WTC11 (cell line): ENCODE measurements around the gene AK9. TPM values are rescaled to one million over a fixed set of nuclear protein-coding genes. Genes with fewer than 3 reads are reported as not detected.
"Not testable (repeated sequence)": the region's sequence is repeated elsewhere in the genome, so short reads cannot be mapped to it uniquely, and the experiment has no call there.

Source experiments
- ATAC-seq: fragments of 200-7000 bp; cut with Tn5 transposase; 2 replicates; pipeline ENCODE4 v1.10.0; 2021; ENCODE audit warnings: mild to moderate bottlenecking, moderate library complexity
- CTCF ChIA-PET: fragments of 300-600 bp; sonication (Branson Sonifier 250); formaldehyde crosslinking; loops from one replicate; lab custom pipeline; 2021; ENCODE audit warnings: antibody characterized with exemption; lab: Charles Lee
- POLR2A ChIA-PET: fragments of 350-600 bp; sonication (Branson Sonifier 250); formaldehyde crosslinking; loops from one replicate; lab custom pipeline; 2021; ENCODE audit warnings: antibody characterized with exemption; lab: Charles Lee
- DNase-seq: peaks from one replicate; pipeline ENCODE4 v3.0.0; 2021; ENCODE audit warnings: low spot score
- H3K27ac Mint-ChIP-seq: 2 replicates; pipeline ENCODE4 v1.8.0; 2021; ENCODE audit warnings: mixed read lengths
- H3K27me3 Mint-ChIP-seq: 2 replicates; pipeline ENCODE4 v1.8.0; 2021; ENCODE audit warnings: low read depth, mild to moderate bottlenecking, moderate library complexity, mixed read lengths
- H3K36me3 Mint-ChIP-seq: 2 replicates; pipeline ENCODE4 v1.8.0; 2021; ENCODE audit warnings: mixed read lengths
- H3K4me1 Mint-ChIP-seq: 2 replicates; pipeline ENCODE4 v1.8.0; 2022; ENCODE audit warnings: mixed read lengths
- H3K4me3 Mint-ChIP-seq: 2 replicates; pipeline ENCODE4 v1.8.0; 2021; ENCODE audit warnings: mild to moderate bottlenecking, moderate library complexity, mixed read lengths
- H3K9me3 Mint-ChIP-seq: 2 replicates; pipeline ENCODE4 v1.8.0; 2021; ENCODE audit warnings: mixed read lengths
- AFF4 ChIP-seq: sonication (generic); formaldehyde crosslinking; IDR thresholded peaks from 2 replicates; pipeline ENCODE4 v1.8.1; 2023; ENCODE audit warnings: mild to moderate bottlenecking, missing genetic modification reagents, borderline replicate concordance
- CREB1 ChIP-seq: sonication (generic); formaldehyde crosslinking; IDR thresholded peaks from 2 replicates; pipeline ENCODE4 v1.8.0; 2023; ENCODE audit warnings: mild to moderate bottlenecking, missing genetic modification reagents
- ELF4 ChIP-seq: sonication (generic); formaldehyde crosslinking; IDR thresholded peaks from 2 replicates; pipeline ENCODE4 v1.8.1; 2022; ENCODE audit warnings: low read depth, mild to moderate bottlenecking, moderate library complexity, missing genetic modification reagents
- FOXK1 ChIP-seq: sonication (generic); formaldehyde crosslinking; IDR thresholded peaks from 2 replicates; pipeline ENCODE4 v1.8.0; 2022; ENCODE audit warnings: mild to moderate bottlenecking, moderate library complexity, missing genetic modification reagents
- GABPB1 ChIP-seq: sonication (generic); formaldehyde crosslinking; IDR thresholded peaks from 2 replicates; pipeline ENCODE4 v1.8.1; 2023; ENCODE audit warnings: mild to moderate bottlenecking, missing genetic modification reagents
- HMGA2 ChIP-seq: fragments of 250-450 bp; sonication (Bioruptor Pico); IDR thresholded peaks from 2 replicates; pipeline ENCODE4 v1.4.0; 2021; ENCODE audit warnings: mild to moderate bottlenecking, moderate library complexity
- IRF2 ChIP-seq: sonication (generic); formaldehyde crosslinking; IDR thresholded peaks from 2 replicates; pipeline ENCODE4 v1.8.0; 2022; ENCODE audit warnings: low read depth, missing genetic modification reagents, borderline replicate concordance
- JUN ChIP-seq: sonication (generic); formaldehyde crosslinking; IDR thresholded peaks from 2 replicates; pipeline ENCODE4 v1.8.0; 2023; ENCODE audit warnings: mild to moderate bottlenecking, missing genetic modification reagents
- KAT7 ChIP-seq: sonication (generic); formaldehyde crosslinking; IDR thresholded peaks from 2 replicates; pipeline ENCODE4 v1.8.1; 2023; ENCODE audit warnings: missing genetic modification reagents, mild to moderate bottlenecking, borderline replicate concordance
- NR1H2 ChIP-seq: sonication (generic); formaldehyde crosslinking; IDR thresholded peaks from 2 replicates; pipeline ENCODE4 v1.9.0; 2021; ENCODE audit warnings: mild to moderate bottlenecking, moderate library complexity, missing genetic modification reagents
- OVOL2 ChIP-seq: fragments of 250-450 bp; sonication (Bioruptor Pico); IDR thresholded peaks from 2 replicates; pipeline ENCODE4 v1.9.0; 2021; ENCODE audit warnings: mild to moderate bottlenecking, borderline replicate concordance
- STAT6 ChIP-seq: sonication (generic); formaldehyde crosslinking; conservative IDR thresholded peaks from 2 replicates; pipeline ENCODE4 v1.8.1; 2023; ENCODE audit warnings: mild to moderate bottlenecking, low read depth, missing genetic modification reagents, moderate library complexity
- TP53 ChIP-seq: sonication (generic); formaldehyde crosslinking; IDR thresholded peaks from 2 replicates; pipeline ENCODE4 v1.8.1; 2023; ENCODE audit warnings: mild to moderate bottlenecking, missing genetic modification reagents
- ZNF219 ChIP-seq: sonication (generic); formaldehyde crosslinking; IDR thresholded peaks from 2 replicates; pipeline ENCODE4 v1.8.0; 2023; ENCODE audit warnings: missing genetic modification reagents, mild to moderate bottlenecking, borderline replicate concordance
- ZNF281 ChIP-seq: sonication (generic); formaldehyde crosslinking; IDR thresholded peaks from 2 replicates; pipeline ENCODE4 v1.8.0; 2023; ENCODE audit warnings: mild to moderate bottlenecking, missing genetic modification reagents
- ZNF317 ChIP-seq: sonication (generic); formaldehyde crosslinking; IDR thresholded peaks from 2 replicates; pipeline ENCODE4 v1.8.1; 2023; ENCODE audit warnings: low read depth, mild to moderate bottlenecking, moderate library complexity, missing genetic modification reagents, borderline replicate concordance
- total RNA-seq: library from RNA; stranded (reverse); gene quantifications from 3 replicates; pipeline ENCODE4 v1.2.3, GENCODE V29; 2021
- TF ChIP-seq, protein P1 (sequence below): sonication (generic); formaldehyde crosslinking; IDR thresholded peaks from 2 replicates; pipeline ENCODE4 v1.8.1; 2023; ENCODE audit warnings: mild to moderate bottlenecking, missing genetic modification reagents, moderate library complexity
- TF ChIP-seq, protein P2 (sequence below): sonication (generic); formaldehyde crosslinking; IDR thresholded peaks from 2 replicates; pipeline ENCODE4 v1.8.1; 2022; ENCODE audit warnings: mild to moderate bottlenecking, moderate library complexity, missing genetic modification reagents
- TF ChIP-seq, protein P3 (sequence below): sonication (generic); formaldehyde crosslinking; IDR thresholded peaks from 2 replicates; pipeline ENCODE4 v1.8.0; 2022; ENCODE audit warnings: mild to moderate bottlenecking, missing genetic modification reagents

Gene AK9
- total RNA-seq, 1 experiment from 2014 or later: 3.7 TPM

DNA sequence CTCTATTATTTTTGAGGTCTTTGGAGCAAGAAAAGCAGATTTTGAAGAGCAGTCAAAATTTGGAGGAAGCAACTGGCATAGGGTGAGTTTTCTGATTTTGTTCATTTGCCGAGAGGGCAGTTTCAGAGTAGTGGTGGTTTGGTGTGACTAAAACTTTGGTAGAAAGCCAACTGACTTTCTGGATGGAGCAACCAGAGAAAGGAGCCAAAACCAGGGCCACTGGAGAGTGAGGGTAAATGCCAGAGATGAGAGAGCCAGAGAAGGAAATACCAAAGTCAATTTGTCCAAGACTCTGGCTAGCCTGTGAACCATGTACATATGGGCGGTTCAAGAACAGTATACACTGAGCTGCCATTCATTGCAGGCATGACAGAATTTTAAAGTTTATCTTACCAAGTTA, 167.5 kb downstream of the AK9 start:
- H3K27ac Mint-ChIP-seq: no peak overlapping the region
- ChIA-PET CTCF (no interaction called here), POLR2A (no interaction called here)
- H3K36me3 Mint-ChIP-seq: peaks cover 14% of the 10 kb centered on the region
- H3K4me1 Mint-ChIP-seq: peaks cover 16% of the 10 kb centered on the region
- H3K27me3 Mint-ChIP-seq: no peaks in the 10 kb centered on the region; the same call in 1 of the 2 replicates
- ATAC-seq: no peak
- H3K4me3 Mint-ChIP-seq: no peak overlapping the region
- H3K9me3 Mint-ChIP-seq: peaks cover 40% of the 10 kb centered on the region
- TF ChIP-seq ZNF317 (no peak), NR1H2 (no peak)
- no peak for DNase-seq

- ATAC-seq: no peak
- H3K4me1 Mint-ChIP-seq: peaks cover 4% of the 10 kb centered on the region; the same call in 1 of the 2 replicates
- TF ChIP-seq ZNF281 (CRISPR knock-in tag) (no peak), ELF4 (CRISPR knock-in tag) (no peak), FOXK1 (no peak), JUN (no peak), KAT7 (CRISPR knock-in tag) (no peak), CREB1 (CRISPR knock-in tag) (no peak), STAT6 (CRISPR knock-in tag) (no peak), AFF4 (CRISPR knock-in tag) (no peak), HMGA2 (no peak), IRF2 (CRISPR knock-in tag) (no peak), OVOL2 (CRISPR knock-in tag) (no peak), GABPB1 (no peak), TP53 (CRISPR knock-in tag) (no peak), ZNF219 (CRISPR knock-in tag) (no peak)
- TF ChIP-seq, protein P1, sequence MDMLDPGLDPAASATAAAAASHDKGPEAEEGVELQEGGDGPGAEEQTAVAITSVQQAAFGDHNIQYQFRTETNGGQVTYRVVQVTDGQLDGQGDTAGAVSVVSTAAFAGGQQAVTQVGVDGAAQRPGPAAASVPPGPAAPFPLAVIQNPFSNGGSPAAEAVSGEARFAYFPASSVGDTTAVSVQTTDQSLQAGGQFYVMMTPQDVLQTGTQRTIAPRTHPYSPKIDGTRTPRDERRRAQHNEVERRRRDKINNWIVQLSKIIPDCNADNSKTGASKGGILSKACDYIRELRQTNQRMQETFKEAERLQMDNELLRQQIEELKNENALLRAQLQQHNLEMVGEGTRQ (CRISPR knock-in tag): no peak
- TF ChIP-seq, protein P2, sequence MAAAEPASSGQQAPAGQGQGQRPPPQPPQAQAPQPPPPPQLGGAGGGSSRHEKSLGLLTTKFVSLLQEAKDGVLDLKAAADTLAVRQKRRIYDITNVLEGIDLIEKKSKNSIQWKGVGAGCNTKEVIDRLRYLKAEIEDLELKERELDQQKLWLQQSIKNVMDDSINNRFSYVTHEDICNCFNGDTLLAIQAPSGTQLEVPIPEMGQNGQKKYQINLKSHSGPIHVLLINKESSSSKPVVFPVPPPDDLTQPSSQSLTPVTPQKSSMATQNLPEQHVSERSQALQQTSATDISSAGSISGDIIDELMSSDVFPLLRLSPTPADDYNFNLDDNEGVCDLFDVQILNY (CRISPR knock-in tag): no peak
- TF ChIP-seq, protein P3, sequence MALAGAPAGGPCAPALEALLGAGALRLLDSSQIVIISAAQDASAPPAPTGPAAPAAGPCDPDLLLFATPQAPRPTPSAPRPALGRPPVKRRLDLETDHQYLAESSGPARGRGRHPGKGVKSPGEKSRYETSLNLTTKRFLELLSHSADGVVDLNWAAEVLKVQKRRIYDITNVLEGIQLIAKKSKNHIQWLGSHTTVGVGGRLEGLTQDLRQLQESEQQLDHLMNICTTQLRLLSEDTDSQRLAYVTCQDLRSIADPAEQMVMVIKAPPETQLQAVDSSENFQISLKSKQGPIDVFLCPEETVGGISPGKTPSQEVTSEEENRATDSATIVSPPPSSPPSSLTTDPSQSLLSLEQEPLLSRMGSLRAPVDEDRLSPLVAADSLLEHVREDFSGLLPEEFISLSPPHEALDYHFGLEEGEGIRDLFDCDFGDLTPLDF: no peak
- TF ChIP-seq, all 79 proteins: peak for 0
- no peak for DNase-seq
- H3K27ac Mint-ChIP-seq: no peak overlapping the region
- H3K36me3 Mint-ChIP-seq: peaks cover 14% of the 10 kb centered on the region
- peaks cover 40% of the 10 kb centered on the region for H3K9me3 Mint-ChIP-seq
- H3K4me3 Mint-ChIP-seq: no peak overlapping the region
- no peaks in the 10 kb centered on the region; the same call in 1 of the 2 replicates for H3K27me3 Mint-ChIP-seq
- ChIA-PET CTCF (no interaction called here), POLR2A (no interaction called here)
Observed at GRCh38 chr6:109521080-109521479, 169.9 kb downstream of the AK9 start.

GRCh38 chr6:109519647-109520046, 171.4 kb downstream of the AK9 start:
- POLR2A ChIA-PET, DNase-seq, H3K4me3 Mint-ChIP-seq, H3K27ac Mint-ChIP-seq, H3K27me3 Mint-ChIP-seq, ATAC-seq, CTCF ChIA-PET, H3K4me1 Mint-ChIP-seq: not testable (repeated sequence)
- peaks cover 28% of the 10 kb centered on the region for H3K9me3 Mint-ChIP-seq
- peaks cover 14% of the 10 kb centered on the region for H3K36me3 Mint-ChIP-seq
